GM23338 (cell line): ENCODE data around the gene CREBL2. TPM values are rescaled to one million over a fixed set of nuclear protein-coding genes. Genes with fewer than 3 reads are reported as not detected.

Source experiments
- ATAC-seq: fragments of 200-7000 bp; cut with Tn5 transposase; 3 replicates; pipeline ENCODE4 v1.9.1; 2020
- DNase-seq: peaks from one replicate; pipeline ENCODE4 v3.0.0-alpha.2; 2015; ENCODE audit warnings: low spot score
- H2AFZ ChIP-seq: fragments of 200-600 bp; sonication (generic); 2 replicates; pipeline ENCODE4 v1.8.0; 2016; ENCODE audit warnings: antibody characterized with exemption, mild to moderate bottlenecking, moderate library complexity
- H3F3A ChIP-seq: fragments of 200-600 bp; sonication (generic); replicated peaks from 2 replicates; pipeline ENCODE4 v1.8.0; 2017; ENCODE audit warnings: antibody characterized with exemption, mixed run types, low read depth
- H3K27ac ChIP-seq: fragments of 200-600 bp; sonication (generic); 2 replicates; pipeline ENCODE4 v1.6.1; 2016; ENCODE audit warnings: low read depth
- H3K27me3 ChIP-seq: fragments of 200-600 bp; sonication (generic); 2 replicates; pipeline ENCODE4 v1.8.0; 2016; ENCODE audit warnings: mild to moderate bottlenecking, mixed run types, moderate library complexity; ENCODE audit not compliant: insufficient read depth
- H3K36me3 ChIP-seq: fragments of 200-600 bp; sonication (generic); 2 replicates; pipeline ENCODE4 v1.8.0; 2016; ENCODE audit warnings: mild to moderate bottlenecking; ENCODE audit not compliant: insufficient read depth
- H3K4me1 ChIP-seq: fragments of 200-600 bp; sonication (generic); 2 replicates; pipeline ENCODE4 v1.8.0; 2016; ENCODE audit warnings: mild to moderate bottlenecking, moderate library complexity; ENCODE audit not compliant: insufficient read depth
- H3K4me2 ChIP-seq: fragments of 200-600 bp; sonication (generic); 2 replicates; pipeline ENCODE4 v1.7.1; 2017; ENCODE audit warnings: mixed run types
- H3K4me3 ChIP-seq: fragments of 200-600 bp; sonication (generic); 2 replicates; pipeline ENCODE4 v1.6.1; 2016; ENCODE audit warnings: mixed run types
- H3K79me2 ChIP-seq: fragments of 200-600 bp; sonication (generic); replicated peaks from 2 replicates; pipeline ENCODE4 v1.8.0; 2017; ENCODE audit warnings: mild to moderate bottlenecking; ENCODE audit not compliant: insufficient read depth
- H3K9me2 ChIP-seq: fragments of 200-600 bp; sonication (generic); 2 replicates; pipeline ENCODE4 v1.8.0; 2017; ENCODE audit not compliant: insufficient read depth
- H4K20me1 ChIP-seq: fragments of 200-600 bp; sonication (generic); replicated peaks from 2 replicates; pipeline ENCODE4 v1.8.0; 2017; ENCODE audit warnings: mild to moderate bottlenecking; ENCODE audit not compliant: insufficient read depth
- H3K27ac Mint-ChIP-seq: 2 replicates; pipeline ENCODE4 v1.8.0; 2020; ENCODE audit warnings: inconsistent platforms, mild to moderate bottlenecking, moderate library complexity, mixed read lengths
- H3K27me3 Mint-ChIP-seq: 3 replicates; pipeline ENCODE4 v1.8.0; 2022; ENCODE audit warnings: low read depth, mild to moderate bottlenecking, moderate library complexity, mixed read lengths, inconsistent platforms; ENCODE audit not compliant: insufficient read depth, poor library complexity
- H3K36me3 Mint-ChIP-seq: 3 replicates; pipeline ENCODE4 v1.8.0; 2021; ENCODE audit warnings: low read depth, mild to moderate bottlenecking, inconsistent platforms, moderate library complexity, mixed read lengths
- H3K4me1 Mint-ChIP-seq: 3 replicates; pipeline ENCODE4 v1.8.0; 2020; ENCODE audit warnings: mild to moderate bottlenecking, inconsistent platforms, mixed read lengths
- H3K4me3 Mint-ChIP-seq: 3 replicates; pipeline ENCODE4 v1.8.0; 2021; ENCODE audit warnings: moderate library complexity, mild to moderate bottlenecking, inconsistent platforms, mixed read lengths
- H3K9me3 Mint-ChIP-seq: 3 replicates; pipeline ENCODE4 v1.8.0; 2020; ENCODE audit warnings: moderate library complexity, mild to moderate bottlenecking, inconsistent platforms, mixed read lengths
- CREB1 ChIP-seq: fragments of 250-450 bp; sonication (Bioruptor Pico); IDR thresholded peaks from 2 replicates; pipeline ENCODE4 v1.5.0; 2020; ENCODE audit warnings: low read depth, mild to moderate bottlenecking, moderate library complexity
- CTCF ChIP-seq, 2 experiments: fragments of 200-600 bp in 1 of 2; sonication (generic) in 1 of 2; conservative IDR thresholded peaks; 2 replicates each; pipeline versions ENCODE4 v1.5.1 to v1.6.1; 2016 to 2017; ENCODE audit warnings: antibody characterized with exemption in 2 of 2, low read depth in 2 of 2, mild to moderate bottlenecking in 2 of 2, moderate library complexity in 1 of 2
- ETS1 ChIP-seq: IDR thresholded peaks from 2 replicates; pipeline ENCODE4 v1.6.1; 2016; ENCODE audit warnings: antibody characterized with exemption
- EZH2 ChIP-seq: fragments of 200-600 bp; sonication (generic); IDR thresholded peaks from one replicate; pipeline ENCODE4 v1.8.0; 2017; ENCODE audit warnings: antibody characterized with exemption, mild to moderate bottlenecking, low read depth; ENCODE audit not compliant: unreplicated experiment
- EZH2phosphoT487 ChIP-seq: fragments of 200-600 bp; sonication (generic); IDR thresholded peaks from one replicate; pipeline ENCODE4 v1.8.1; 2018; ENCODE audit warnings: antibody characterized with exemption; ENCODE audit not compliant: unreplicated experiment
- JUNB ChIP-seq: IDR thresholded peaks from one replicate; pipeline ENCODE4 v1.6.1; 2016; ENCODE audit warnings: antibody characterized with exemption; ENCODE audit not compliant: unreplicated experiment
- NANOG ChIP-seq: IDR thresholded peaks from 2 replicates; pipeline ENCODE4 v1.6.1; 2016; ENCODE audit warnings: antibody characterized with exemption, borderline replicate concordance
- POLR2AphosphoS5 ChIP-seq: IDR thresholded peaks from 2 replicates; pipeline ENCODE4 v1.6.1; 2016; ENCODE audit warnings: antibody characterized with exemption, low read depth
- REST ChIP-seq: IDR thresholded peaks from one replicate; pipeline ENCODE4 v1.6.1; 2018; ENCODE audit warnings: antibody characterized with exemption; ENCODE audit not compliant: unreplicated experiment
- STAT1 ChIP-seq: IDR thresholded peaks from one replicate; pipeline ENCODE4 v1.6.1; 2016; ENCODE audit warnings: antibody characterized with exemption; ENCODE audit not compliant: unreplicated experiment
- ZNF114 ChIP-seq: fragments of 250-450 bp; sonication (Bioruptor Pico); IDR thresholded peaks from 2 replicates; pipeline ENCODE4 v1.5.0; 2020; ENCODE audit warnings: mild to moderate bottlenecking, moderate library complexity
- ZNF331 ChIP-seq: fragments of 250-450 bp; sonication (Bioruptor Pico); IDR thresholded peaks from 2 replicates; pipeline ENCODE4 v1.5.0; 2020; ENCODE audit warnings: low read depth, mild to moderate bottlenecking, moderate library complexity
- ZNF462 ChIP-seq: fragments of 250-450 bp; sonication (Bioruptor Pico); IDR thresholded peaks from 2 replicates; pipeline ENCODE4 v1.5.0; 2020; ENCODE audit warnings: mild to moderate bottlenecking, moderate library complexity
- polyA plus RNA-seq: library from polyadenylated mRNA; unstranded; fragments of >200 nt; fragmentation: Nextera tagmentation; extraction: Ambion mirVana; gene quantifications from 2 replicates; pipeline ENCODE4 v1.2.1, GENCODE V29; 2016
- total RNA-seq: library from RNA; depleted of rRNA; stranded (reverse); fragments of >200 nt; shearing (Covaris generic); gene quantifications from 2 replicates; pipeline ENCODE4 v1.2.3, GENCODE V29; 2014

The CREBL2 gene
- total and polyA plus RNA-seq, 2 experiments from 2014 or later, result 9.0 to 21.6 TPM

- Mint-ChIP-seq H3K27me3 (peaks cover 9% of the 10 kb centered on the region), H3K27ac (no peak overlapping the region), H3K4me3 (no peak overlapping the region), H3K4me1 (peaks cover 4% of the 10 kb centered on the region; the same call in 2 of the 3 replicates), H3K9me3 (peaks cover 3% of the 10 kb centered on the region; the same call in 2 of the 3 replicates), H3K36me3 (peaks cover 8% of the 10 kb centered on the region; the same call in 2 of the 3 replicates)
- H3K4me2 ChIP-seq, result no peak overlapping the region
- no peaks in the 10 kb centered on the region for H3K27me3 ChIP-seq
- no peaks in the 10 kb centered on the region for H3F3A ChIP-seq
- TF ChIP-seq REST, result no peak
- no peak for TF ChIP-seq CTCF (conservative IDR thresholded peaks at IDR 0.05; ENCODE audit: low read depth in 2 of 2)
- no peak for TF ChIP-seq ZNF331 (CRISPR knock-in tag)
- TF ChIP-seq NANOG, result no peak
- TF ChIP-seq POLR2AphosphoS5, result no peak
- TF ChIP-seq EZH2, result no peak
- TF ChIP-seq ETS1, result no peak
- TF ChIP-seq EZH2phosphoT487, result no peak
- TF ChIP-seq ZNF114 (CRISPR knock-in tag), result no peak
- no peak for TF ChIP-seq JUNB
- TF ChIP-seq STAT1, result no peak
- TF ChIP-seq ZNF462, result no peak
- TF ChIP-seq CREB1, result no peak
- H2AFZ ChIP-seq, result no peak overlapping the region
- no peak overlapping the region for H3K4me3 ChIP-seq
- DNase-seq (no peak), ATAC-seq (no peak)
- H3K9me2 ChIP-seq, result no peaks in the 10 kb centered on the region
- no peaks in the 10 kb centered on the region for H4K20me1 ChIP-seq
- no peaks in the 10 kb centered on the region for H3K36me3 ChIP-seq
- H3K79me2 ChIP-seq, result peaks cover 10% of the 10 kb centered on the region; the same call in 1 of the 2 replicates
- H3K27ac ChIP-seq, result no peak overlapping the region
- no peaks in the 10 kb centered on the region for H3K4me1 ChIP-seq
Observed at GRCh38 chr12:12626471-12626870, 14.8 kb downstream of the CREBL2 start.
